HCT116 (cell line): ENCODE results near the gene YIPF2. TPM values are rescaled to one million over a fixed set of nuclear protein-coding genes. Genes with fewer than 3 reads are reported as not detected.

Experiments
- ATAC-seq: fragments of 200-7000 bp; cut with Tn5 transposase; 2 replicates; pipeline ENCODE4 v1.9.1; 2020; ENCODE audit warnings: mild to moderate bottlenecking, moderate library complexity
- BruUV-seq: library from RNA; stranded (reverse); fragments of 400-500 nt; replicated peaks from 2 replicates; lab custom pipeline; 2021; lab: Mats Ljungman, UMichigan
- CTCF ChIA-PET: fragments of 300-600 bp; sonication (Branson Sonifier 250); formaldehyde crosslinking; loops from one replicate; lab custom pipeline; 2021; ENCODE audit warnings: antibody characterized with exemption; lab: Charles Lee
- POLR2A ChIA-PET: fragments of 300-600, 350-600 bp; sonication (Branson Sonifier 250); formaldehyde crosslinking; loops from one replicate; lab custom pipeline; 2021; ENCODE audit warnings: antibody characterized with exemption; lab: Charles Lee
- RAD21 ChIA-PET, 2 experiments: fragments of 300-600 bp; sonication (Branson Sonifier 250); formaldehyde crosslinking; loops; one replicate each; lab custom pipeline; 2023; ENCODE audit warnings: low total read pairs in 2 of 2; ENCODE audit not compliant: uncharacterized antibody in 2 of 2, unreplicated experiment in 2 of 2, low non-redundant PET in 1 of 2; lab: Charles Lee
- DNase-seq: peaks from one replicate; pipeline ENCODE4 v3.0.0-alpha.2; 2010; ENCODE audit warnings: low read depth, low spot score
- H2AFZ ChIP-seq: fragments of 200-600 bp; shearing (Covaris generic), sonication (generic); 2 replicates; pipeline ENCODE4 v1.6.1; 2017; ENCODE audit warnings: low read depth, mixed run types, mixed read lengths, antibody characterized with exemption, low read length; ENCODE audit not compliant: poor library complexity, severe bottlenecking
- H3K27ac ChIP-seq: 2 replicates; pipeline ENCODE4 v1.5.1; 2012; ENCODE audit warnings: low read depth, low read length
- H3K27me3 ChIP-seq: fragments of 200-600 bp; sonication (generic); 2 replicates; pipeline ENCODE4 v1.6.1; 2016; ENCODE audit warnings: mixed run types, low read length, mixed read lengths; ENCODE audit not compliant: insufficient read depth
- H3K36me3 ChIP-seq, 2 experiments: fragments of 200-500 bp in 1 of 2; fragments of 200-600 bp in 1 of 2; sonication (Bioruptor generic) in 1 of 2; sonication (generic) in 1 of 2; 2 replicates each; pipeline versions ENCODE4 v1.5.1 to v1.6.1; 2014 to 2016; ENCODE audit warnings: low read length in 2 of 2, inconsistent platforms in 1 of 2, mixed read lengths in 1 of 2, mixed run types in 1 of 2; ENCODE audit not compliant: insufficient read depth in 2 of 2, control insufficient read depth in 1 of 2
- H3K4me1 ChIP-seq, 2 experiments: fragments of 200-600 bp in 1 of 2; sonication (generic) in 1 of 2; 2 replicates each; pipeline versions ENCODE4 v1.5.1 to v1.6.1; 2012 to 2017; ENCODE audit warnings: low read length in 2 of 2, inconsistent platforms in 1 of 2, mild to moderate bottlenecking in 1 of 2, mixed read lengths in 1 of 2, mixed run types in 1 of 2, moderate library complexity in 1 of 2; ENCODE audit not compliant: insufficient read depth in 2 of 2, control insufficient read depth in 1 of 2
- H3K4me2 ChIP-seq: fragments of 200-600 bp; sonication (generic); 2 replicates; pipeline ENCODE4 v1.6.1; 2017; ENCODE audit warnings: mixed run types, low read length, mixed read lengths
- H3K4me3 ChIP-seq, 2 experiments: fragments of 200-600 bp in 1 of 2; sonication (generic) in 1 of 2; replicated peaks in 1 of 2; 2 replicates each; pipeline ENCODE4 v1.5.1; 2011 to 2016; ENCODE audit warnings: low read length in 2 of 2, control low read depth in 1 of 2, low read depth in 1 of 2, mild to moderate bottlenecking in 1 of 2, mixed read lengths in 1 of 2, mixed run types in 1 of 2
- H3K79me2 ChIP-seq: fragments of 200-600 bp; sonication (generic); 2 replicates; pipeline ENCODE4 v1.6.1; 2017; ENCODE audit warnings: mild to moderate bottlenecking, mixed run types, low read length, moderate library complexity, mixed read lengths; ENCODE audit not compliant: insufficient read depth
- H3K9ac ChIP-seq: fragments of 200-600 bp; sonication (generic); 2 replicates; pipeline ENCODE4 v1.6.1; 2016; ENCODE audit warnings: low read length, mixed read lengths
- H3K9me2 ChIP-seq: fragments of 200-600 bp; sonication (generic), shearing (Covaris generic); 2 replicates; pipeline ENCODE4 v1.6.1; 2017; ENCODE audit warnings: mixed run types, mild to moderate bottlenecking, moderate library complexity; ENCODE audit not compliant: insufficient read depth
- H3K9me3 ChIP-seq, 2 experiments: fragments of 200-500 bp in 1 of 2; fragments of 200-600 bp in 1 of 2; sonication (Bioruptor generic) in 1 of 2; sonication (generic) in 1 of 2; 2 replicates each; pipeline ENCODE4 v1.6.1; 2014 to 2017; ENCODE audit warnings: low read length in 2 of 2, mixed read lengths in 2 of 2, inconsistent platforms in 1 of 2, low read depth in 1 of 2, mild to moderate bottlenecking in 1 of 2, mixed run types in 1 of 2, moderate library complexity in 1 of 2; ENCODE audit not compliant: control insufficient read depth in 1 of 2, insufficient read depth in 1 of 2
- H4K20me1 ChIP-seq: fragments of 200-600 bp; sonication (generic), shearing (Covaris generic); 2 replicates; pipeline ENCODE4 v1.6.1; 2017; ENCODE audit warnings: mixed run types, mild to moderate bottlenecking, moderate library complexity; ENCODE audit not compliant: insufficient read depth
- ELF1 ChIP-seq: IDR thresholded peaks from 2 replicates; pipeline ENCODE4 v1.6.1; 2012; ENCODE audit warnings: low read depth, borderline replicate concordance
- EZH2 ChIP-seq: fragments of 200-600 bp; sonication (generic); IDR thresholded peaks from 2 replicates; pipeline ENCODE4 v1.6.1; 2017; ENCODE audit warnings: antibody characterized with exemption, mixed run types
- EZH2phosphoT487 ChIP-seq: fragments of 200-600 bp; IDR thresholded peaks from 2 replicates; pipeline ENCODE4 v1.6.1; 2018; ENCODE audit warnings: antibody characterized with exemption, borderline replicate concordance
- FOSL1 ChIP-seq: IDR thresholded peaks from 2 replicates; pipeline ENCODE4 v1.6.1; 2012; ENCODE audit warnings: low read depth
- POLR2A ChIP-seq: IDR thresholded peaks from 2 replicates; pipeline ENCODE4 v1.7.0; 2011; ENCODE audit warnings: borderline replicate concordance; ENCODE audit not compliant: insufficient read depth, insufficient read length; ENCODE audit errors: extremely low read depth
- POLR2AphosphoS5 ChIP-seq: IDR thresholded peaks from 2 replicates; pipeline ENCODE4 v1.6.1; 2011; ENCODE audit warnings: mild to moderate bottlenecking, low read depth, low read length, moderate library complexity
- RAD21 ChIP-seq: IDR thresholded peaks from 2 replicates; pipeline ENCODE4 v1.6.1; 2012; ENCODE audit warnings: low read depth, mild to moderate bottlenecking
- SIN3A ChIP-seq: IDR thresholded peaks from 2 replicates; pipeline ENCODE4 v1.6.1; 2012; ENCODE audit warnings: low read depth
- SP1 ChIP-seq: IDR thresholded peaks from 2 replicates; pipeline ENCODE4 v1.6.1; 2012; ENCODE audit warnings: low read depth
- SRF ChIP-seq: IDR thresholded peaks from 2 replicates; pipeline ENCODE4 v1.6.1; 2012; ENCODE audit warnings: low read depth
- TCF7L2 ChIP-seq: IDR thresholded peaks from 2 replicates; pipeline ENCODE4 v1.7.0; 2011; ENCODE audit warnings: borderline replicate concordance, inconsistent platforms; ENCODE audit not compliant: insufficient read depth, insufficient read length; ENCODE audit errors: extremely low read depth
- YY1 ChIP-seq: IDR thresholded peaks from 2 replicates; pipeline ENCODE4 v1.6.1; 2011; ENCODE audit warnings: low read length, low read depth, moderate library complexity, mild to moderate bottlenecking; ENCODE audit not compliant: insufficient replicate concordance; ENCODE audit errors: extremely low read depth
- ZFX ChIP-seq: fragments of 450-650 bp; IDR thresholded peaks from 2 replicates; pipeline ENCODE4 v1.6.1; 2017
- ZNF274 ChIP-seq: fragments of 200-500 bp; sonication (Bioruptor generic); IDR thresholded peaks from 2 replicates; pipeline ENCODE4 v1.6.1; 2014; ENCODE audit warnings: mild to moderate bottlenecking, low read depth, low read length, inconsistent platforms
- intact Hi-C: fragments of 100-400 bp; cut with micrococcal nuclease; formaldehyde crosslinking; loops from 2 replicates; pipeline ENCODE4 v1.10.0; 2022
- total RNA-seq: library from RNA; stranded (reverse); gene quantifications from one replicate; pipeline ENCODE4 v1.2.1, GENCODE V29; 2021; ENCODE audit not compliant: unreplicated experiment
- TF ChIP-seq, protein P1 (sequence below): IDR thresholded peaks from 2 replicates; pipeline ENCODE4 v1.6.1; 2012
- TF ChIP-seq, protein P2 (sequence below): IDR thresholded peaks from 2 replicates; pipeline ENCODE4 v1.6.1; 2012; ENCODE audit warnings: low read depth
- TF ChIP-seq, protein P3 (sequence below): IDR thresholded peaks from 2 replicates; pipeline ENCODE4 v1.6.1; 2012

The YIPF2 gene
- total RNA-seq, 1 experiment from 2014 or later, result 44.7 TPM

DNA sequence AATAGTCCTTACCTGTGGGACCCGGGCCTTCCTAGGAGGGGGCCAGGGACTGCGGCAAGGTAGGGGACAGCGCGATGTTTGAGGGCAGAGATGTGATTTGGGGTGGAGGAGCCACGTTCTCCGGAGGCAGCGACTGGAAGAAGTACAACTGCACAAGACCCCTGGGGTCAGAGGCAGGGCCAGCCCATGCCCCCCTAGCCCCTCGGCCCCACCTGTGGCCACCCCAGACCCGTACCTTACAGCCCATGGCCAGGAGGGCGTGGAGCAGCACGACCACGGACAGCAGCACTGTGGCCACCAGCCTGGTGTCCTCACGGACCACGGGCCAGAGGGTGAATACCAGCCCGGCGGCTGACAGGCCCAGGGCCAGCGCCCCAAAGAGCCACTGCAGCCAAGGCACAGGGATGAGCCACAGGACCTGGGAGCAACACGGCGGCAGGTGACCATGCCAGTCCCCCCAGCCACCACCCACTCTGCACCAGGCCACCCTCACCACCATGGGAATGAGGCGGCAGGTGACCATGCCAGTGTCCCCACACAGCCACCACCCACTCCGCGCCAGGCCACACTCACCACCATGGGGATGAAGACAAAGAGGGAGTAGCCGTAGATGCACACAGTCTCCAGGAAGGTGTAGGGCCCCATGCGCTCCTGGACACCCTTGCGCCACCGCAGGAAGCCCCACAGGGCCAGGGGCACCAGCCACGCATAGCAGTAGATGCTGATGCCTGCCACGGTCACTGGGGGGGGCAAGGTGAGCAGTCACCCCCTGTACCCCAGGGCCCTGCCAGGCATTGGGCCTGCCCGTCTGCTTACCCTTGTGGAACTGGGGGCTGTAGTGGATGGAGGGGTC lies 5.0 kb downstream of the YIPF2 start:
- RAD21 ChIA-PET, result no interaction called here

DNA sequence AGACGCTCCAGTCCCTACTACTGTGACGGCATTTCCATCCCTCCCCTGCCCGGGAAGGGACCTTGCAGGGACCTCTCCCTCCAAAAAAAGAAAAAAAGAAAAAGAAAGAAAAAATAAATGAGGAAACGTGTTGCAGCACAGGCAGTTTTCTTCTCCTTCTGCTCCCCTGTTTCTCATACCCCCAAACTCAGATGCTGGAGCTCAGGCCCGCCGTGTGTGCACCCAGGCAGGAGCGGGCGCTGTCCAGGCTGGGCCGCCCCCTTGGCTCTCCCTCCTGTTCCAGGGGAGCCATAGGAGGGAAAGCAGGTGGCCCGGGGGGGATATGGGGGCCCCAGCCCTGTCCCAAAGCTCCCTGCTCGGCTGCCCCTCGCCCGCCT lies 5.8 kb downstream of the YIPF2 start:
- DNase-seq (no peak), ATAC-seq (no peak)
- no TSS peak for BruUV-seq
- intact Hi-C loops, result no loop called here
- H3K36me3 ChIP-seq, result peaks cover 15 to 24% of the 10 kb centered on the region in 2 experiments
- H3K4me2 ChIP-seq, result no peak overlapping the region
- ChIA-PET CTCF (interaction anchor here (0.5 to 0.8 kb wide), 2 partner anchors 14 to 19 kb away, joined by 3 to 4 read pairs; no protein-coding TSS in a partner anchor), RAD21 (no interaction called here), POLR2A (no interaction called here)
- H4K20me1 ChIP-seq, result no peaks in the 10 kb centered on the region
- no peaks in the 10 kb centered on the region for H3K9me2 ChIP-seq
- no peaks in the 10 kb centered on the region for H3K9me3 ChIP-seq
- no peak overlapping the region for H2AFZ ChIP-seq
- H3K79me2 ChIP-seq, result peaks cover 6% of the 10 kb centered on the region; the same call in 1 of the 2 replicates
- no peaks in the 10 kb centered on the region for H3K27me3 ChIP-seq
- H3K4me3 ChIP-seq, result no peak overlapping the region
- H3K4me1 ChIP-seq, result peaks cover 5% of the 10 kb centered on the region in 2 experiments
- no peak overlapping the region for H3K27ac ChIP-seq
- no peak overlapping the region for H3K9ac ChIP-seq
- TF ChIP-seq YY1 (no peak), RAD21 (no peak), SIN3A (no peak), TCF7L2 (no peak), FOSL1 (no peak), POLR2A (no peak), ZFX (no peak), SRF (no peak), SP1 (no peak), POLR2AphosphoS5 (no peak), EZH2 (no peak), ELF1 (no peak), EZH2phosphoT487 (no peak)
- TF ChIP-seq, protein P1, sequence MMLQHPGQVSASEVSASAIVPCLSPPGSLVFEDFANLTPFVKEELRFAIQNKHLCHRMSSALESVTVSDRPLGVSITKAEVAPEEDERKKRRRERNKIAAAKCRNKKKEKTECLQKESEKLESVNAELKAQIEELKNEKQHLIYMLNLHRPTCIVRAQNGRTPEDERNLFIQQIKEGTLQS, result no peak
- TF ChIP-seq, protein P2, sequence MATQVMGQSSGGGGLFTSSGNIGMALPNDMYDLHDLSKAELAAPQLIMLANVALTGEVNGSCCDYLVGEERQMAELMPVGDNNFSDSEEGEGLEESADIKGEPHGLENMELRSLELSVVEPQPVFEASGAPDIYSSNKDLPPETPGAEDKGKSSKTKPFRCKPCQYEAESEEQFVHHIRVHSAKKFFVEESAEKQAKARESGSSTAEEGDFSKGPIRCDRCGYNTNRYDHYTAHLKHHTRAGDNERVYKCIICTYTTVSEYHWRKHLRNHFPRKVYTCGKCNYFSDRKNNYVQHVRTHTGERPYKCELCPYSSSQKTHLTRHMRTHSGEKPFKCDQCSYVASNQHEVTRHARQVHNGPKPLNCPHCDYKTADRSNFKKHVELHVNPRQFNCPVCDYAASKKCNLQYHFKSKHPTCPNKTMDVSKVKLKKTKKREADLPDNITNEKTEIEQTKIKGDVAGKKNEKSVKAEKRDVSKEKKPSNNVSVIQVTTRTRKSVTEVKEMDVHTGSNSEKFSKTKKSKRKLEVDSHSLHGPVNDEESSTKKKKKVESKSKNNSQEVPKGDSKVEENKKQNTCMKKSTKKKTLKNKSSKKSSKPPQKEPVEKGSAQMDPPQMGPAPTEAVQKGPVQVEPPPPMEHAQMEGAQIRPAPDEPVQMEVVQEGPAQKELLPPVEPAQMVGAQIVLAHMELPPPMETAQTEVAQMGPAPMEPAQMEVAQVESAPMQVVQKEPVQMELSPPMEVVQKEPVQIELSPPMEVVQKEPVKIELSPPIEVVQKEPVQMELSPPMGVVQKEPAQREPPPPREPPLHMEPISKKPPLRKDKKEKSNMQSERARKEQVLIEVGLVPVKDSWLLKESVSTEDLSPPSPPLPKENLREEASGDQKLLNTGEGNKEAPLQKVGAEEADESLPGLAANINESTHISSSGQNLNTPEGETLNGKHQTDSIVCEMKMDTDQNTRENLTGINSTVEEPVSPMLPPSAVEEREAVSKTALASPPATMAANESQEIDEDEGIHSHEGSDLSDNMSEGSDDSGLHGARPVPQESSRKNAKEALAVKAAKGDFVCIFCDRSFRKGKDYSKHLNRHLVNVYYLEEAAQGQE, result no peak
- TF ChIP-seq, protein P3, sequence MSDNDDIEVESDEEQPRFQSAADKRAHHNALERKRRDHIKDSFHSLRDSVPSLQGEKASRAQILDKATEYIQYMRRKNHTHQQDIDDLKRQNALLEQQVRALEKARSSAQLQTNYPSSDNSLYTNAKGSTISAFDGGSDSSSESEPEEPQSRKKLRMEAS, result no peak

More for the DNA sequence above, 5.0 kb downstream of the YIPF2 start:
- H3K4me2 ChIP-seq, result no peak overlapping the region
- H3K4me3 ChIP-seq, result no peak overlapping the region
- H4K20me1 ChIP-seq, result no peaks in the 10 kb centered on the region
- H3K9me2 ChIP-seq, result no peaks in the 10 kb centered on the region
- H3K27ac ChIP-seq, result no peak overlapping the region; the same call in 1 of the 2 replicates
- intact Hi-C loops, result no loop called here
- no peaks in the 10 kb centered on the region for H3K27me3 ChIP-seq
- DNase-seq, result no peak
- H3K4me1 ChIP-seq, result peaks cover 5 to 8% of the 10 kb centered on the region in 2 experiments
- H3K9me3 ChIP-seq, result no peaks in the 10 kb centered on the region
- no peak for ATAC-seq
- ChIA-PET POLR2A (no interaction called here), CTCF (no interaction called here)
- H3K36me3 ChIP-seq, result peaks cover 12 to 21% of the 10 kb centered on the region in 2 experiments; a peak in 3 of 4 replicates
- BruUV-seq, result no TSS peak
- no peak overlapping the region for H3K9ac ChIP-seq
- no peak for TF ChIP-seq FOSL1
- TF ChIP-seq POLR2AphosphoS5, result 0 out of 2 replicates have a peak, but pooled peaks have one; percentile 12
- TF ChIP-seq ZNF274, result no peak
- TF ChIP-seq, all 23 proteins: peak for 1
- no peak overlapping the region for H2AFZ ChIP-seq
- peaks cover 13% of the 10 kb centered on the region for H3K79me2 ChIP-seq
